ENCODE measurements around the gene MMP21.

MMP21 gene, protein sequence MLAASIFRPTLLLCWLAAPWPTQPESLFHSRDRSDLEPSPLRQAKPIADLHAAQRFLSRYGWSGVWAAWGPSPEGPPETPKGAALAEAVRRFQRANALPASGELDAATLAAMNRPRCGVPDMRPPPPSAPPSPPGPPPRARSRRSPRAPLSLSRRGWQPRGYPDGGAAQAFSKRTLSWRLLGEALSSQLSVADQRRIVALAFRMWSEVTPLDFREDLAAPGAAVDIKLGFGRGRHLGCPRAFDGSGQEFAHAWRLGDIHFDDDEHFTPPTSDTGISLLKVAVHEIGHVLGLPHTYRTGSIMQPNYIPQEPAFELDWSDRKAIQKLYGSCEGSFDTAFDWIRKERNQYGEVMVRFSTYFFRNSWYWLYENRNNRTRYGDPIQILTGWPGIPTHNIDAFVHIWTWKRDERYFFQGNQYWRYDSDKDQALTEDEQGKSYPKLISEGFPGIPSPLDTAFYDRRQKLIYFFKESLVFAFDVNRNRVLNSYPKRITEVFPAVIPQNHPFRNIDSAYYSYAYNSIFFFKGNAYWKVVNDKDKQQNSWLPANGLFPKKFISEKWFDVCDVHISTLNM

DNA sequence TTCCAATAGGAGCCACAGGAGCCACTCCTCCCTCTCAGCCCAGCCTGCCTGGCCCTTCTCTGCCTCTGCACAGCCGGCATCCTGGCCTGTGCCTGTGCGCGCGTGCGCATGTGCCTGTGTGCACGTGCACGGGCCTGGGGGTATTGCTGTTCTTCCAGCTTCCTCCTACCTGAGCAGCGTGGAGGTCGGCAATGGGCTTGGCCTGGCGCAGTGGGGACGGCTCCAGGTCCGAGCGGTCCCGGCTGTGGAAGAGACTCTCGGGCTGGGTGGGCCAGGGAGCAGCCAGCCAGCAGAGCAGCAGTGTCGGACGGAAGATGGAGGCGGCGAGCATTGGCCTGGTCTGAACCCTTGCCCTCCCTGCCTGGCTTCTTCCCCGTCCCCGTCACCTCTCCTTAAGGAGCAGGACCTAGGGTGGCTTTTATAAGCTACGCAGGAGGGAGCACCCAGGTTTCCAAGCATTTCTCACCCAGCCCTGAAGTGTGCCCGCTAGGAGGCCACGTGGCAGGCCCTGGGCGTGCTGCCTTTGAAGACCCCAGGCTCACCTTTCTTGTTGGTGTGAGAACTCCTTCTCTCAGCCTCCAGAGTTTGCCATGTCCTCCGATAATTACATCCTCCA lies at the start of gene MMP21:
Gene MMP21 (minus strand): TSS at position 331 of the 616 bp plus-strand sequence. CDS start 0 bp downstream, at position 331.
- FAIRE-seq, result no peak

DNA sequence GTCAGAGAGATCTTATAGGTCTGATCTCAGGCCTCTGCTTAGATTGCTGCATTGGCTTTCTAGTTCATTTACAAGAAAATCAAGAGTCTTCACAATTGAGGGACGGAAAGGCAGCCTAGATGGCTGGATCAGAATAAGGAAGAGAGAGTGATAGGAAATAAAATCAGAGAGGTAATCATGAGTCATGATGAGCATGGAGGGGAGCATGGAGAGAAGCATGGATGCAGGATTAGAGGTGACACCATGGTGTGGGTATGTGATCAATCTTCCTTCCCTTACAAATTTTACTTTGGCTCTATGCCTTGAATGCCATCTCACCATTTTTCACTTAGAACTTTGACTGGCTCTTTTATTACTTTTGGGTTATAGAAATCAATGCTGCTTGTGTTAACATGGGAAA lies 49.1 kb upstream of the MMP21 start:
- no peak for FAIRE-seq

DNA sequence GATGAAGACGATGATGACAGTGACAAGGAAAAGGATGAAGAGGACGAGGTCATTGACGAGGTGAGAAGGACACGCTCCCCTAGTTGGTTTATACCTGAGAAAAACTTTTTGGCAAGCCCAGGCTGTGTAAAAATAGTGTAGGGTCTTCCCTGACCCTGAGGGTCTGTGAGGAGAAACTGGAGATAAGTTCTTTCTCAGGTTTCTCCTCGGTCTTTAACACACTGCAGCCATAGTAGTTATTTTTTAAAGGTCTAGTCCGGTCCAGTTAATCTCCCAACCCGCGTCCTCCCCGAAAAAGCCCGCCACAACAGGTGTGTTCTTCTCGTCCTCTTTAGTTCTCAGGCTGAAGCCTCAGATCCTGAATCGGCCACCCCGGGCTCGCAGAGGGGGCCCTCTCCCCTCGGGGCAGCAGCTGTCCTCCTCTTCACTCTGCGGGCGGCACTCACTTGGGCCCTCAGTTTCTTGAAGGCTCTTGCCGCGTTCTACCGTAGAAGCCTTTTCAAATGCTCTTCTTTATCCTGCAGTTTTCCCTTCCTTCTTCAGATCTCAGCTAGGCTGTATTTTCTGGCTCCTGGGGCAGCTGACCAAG lies 48.1 kb upstream of the MMP21 start:
- FAIRE-seq, result no peak

DNA sequence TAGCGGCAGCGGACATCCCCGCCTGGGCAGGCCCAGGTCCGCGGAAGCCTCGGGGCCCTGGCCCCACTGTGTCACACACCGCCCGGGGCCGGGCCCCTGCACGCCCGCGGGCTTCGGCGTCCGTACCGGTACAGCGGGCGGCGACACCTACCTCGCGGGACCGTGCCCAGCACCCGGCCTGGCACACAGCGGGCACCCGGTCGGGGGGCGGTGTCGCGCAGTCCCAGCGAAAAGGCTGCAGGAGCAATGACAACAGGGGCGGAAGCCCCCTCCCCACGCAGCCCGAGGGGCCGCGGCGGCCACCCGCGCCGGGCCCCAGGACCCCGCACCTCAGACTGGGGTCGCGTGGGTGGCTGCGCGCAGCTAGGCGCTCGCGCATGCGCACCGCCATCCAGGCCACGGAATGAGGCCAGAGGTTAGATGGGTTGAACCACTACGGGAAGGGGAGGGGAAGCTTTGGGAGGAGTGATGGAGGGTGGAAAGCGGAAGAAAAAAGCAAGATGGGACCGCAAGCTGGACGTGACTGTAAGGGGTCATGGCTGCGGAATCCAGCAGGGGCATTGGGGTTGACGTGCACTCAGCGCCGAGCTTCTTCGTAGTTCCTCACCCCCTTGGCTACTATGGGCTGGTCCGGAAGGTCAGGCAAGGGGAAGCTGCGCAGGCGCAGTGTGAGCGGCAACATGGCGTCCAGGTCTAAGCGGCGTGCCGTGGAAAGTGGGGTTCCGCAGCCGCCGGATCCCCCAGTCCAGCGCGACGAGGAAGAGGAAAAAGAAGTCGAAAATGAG lies 47.4 kb upstream of the MMP21 start, which contains the start of the genes BCCIP and UROS:
Gene BCCIP (plus strand): TSS at position 669 of the 785 bp plus-strand sequence. CDS start 12 bp downstream, at position 681.
Gene UROS (minus strand): TSS at position 381 of the 785 bp plus-strand sequence. CDS start 6,759 bp downstream, outside the sequence.
- FAIRE-seq, result no peak

DNA sequence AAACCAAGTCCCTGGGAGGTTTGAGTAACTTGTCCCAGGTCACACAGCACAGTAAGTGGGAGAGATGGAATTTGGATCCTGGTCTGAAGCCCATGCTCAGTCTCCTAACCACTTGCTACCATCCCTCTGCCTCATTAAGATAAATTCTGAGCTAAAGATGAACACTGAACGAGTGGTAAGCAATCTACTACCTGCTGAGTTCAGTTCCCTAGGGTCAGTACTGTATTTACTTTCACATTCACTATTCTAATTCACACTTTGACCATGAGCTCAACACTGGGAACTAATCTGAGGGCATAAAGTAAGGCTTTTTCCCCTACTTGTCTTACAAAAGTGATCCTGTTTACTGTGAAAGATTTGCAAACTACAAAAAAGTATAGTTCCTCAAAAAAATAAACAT lies 45.1 kb upstream of the MMP21 start:
- FAIRE-seq, result no peak

DNA sequence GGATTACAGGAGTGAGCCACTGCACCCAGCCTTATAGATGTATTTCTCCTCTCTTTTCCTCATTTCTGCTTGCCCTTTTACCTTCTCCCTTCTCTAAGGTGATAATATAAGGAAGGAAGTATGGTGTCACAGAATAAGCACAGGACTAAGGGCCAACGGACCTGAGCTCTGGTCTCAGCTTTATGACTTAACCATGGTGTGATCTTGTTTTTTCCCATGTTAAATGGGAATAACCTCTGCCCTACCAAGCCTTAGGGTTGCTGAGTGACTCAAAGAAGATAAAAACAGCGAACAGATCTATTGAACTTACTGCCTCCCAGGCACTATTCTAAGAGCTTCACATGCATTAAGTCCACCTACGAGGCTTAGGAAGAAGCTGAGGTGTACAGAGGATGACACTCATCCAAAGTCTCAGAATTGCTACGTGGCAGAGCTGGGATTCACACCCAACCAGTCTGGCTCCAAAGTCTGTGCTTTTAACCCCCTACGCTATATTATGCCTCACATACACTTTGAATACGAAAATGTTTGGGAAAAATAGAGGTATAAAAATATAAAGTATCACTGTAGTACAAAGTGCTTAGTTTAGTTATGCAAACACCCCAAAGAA lies 41.8 kb upstream of the MMP21 start:
- no peak for FAIRE-seq

DNA sequence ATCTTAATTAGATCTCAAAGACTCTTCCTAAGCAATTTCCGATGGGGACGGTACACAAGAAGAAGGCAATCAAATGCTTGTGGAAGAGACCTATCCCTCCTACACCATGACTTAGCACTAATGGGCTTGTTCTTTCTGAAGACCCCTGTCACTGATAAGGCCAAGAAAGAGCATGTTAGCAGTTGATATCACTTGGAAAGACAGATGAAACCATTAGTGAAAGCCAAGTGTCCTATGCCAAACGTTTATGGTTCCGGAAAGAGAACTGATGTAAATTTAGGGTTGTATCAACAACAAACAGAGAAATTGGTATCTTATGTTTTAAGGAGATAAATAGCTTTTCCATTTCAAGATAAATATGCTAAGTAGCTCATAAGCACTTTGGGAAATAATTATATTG lies 40.9 kb upstream of the MMP21 start:
- no peak for FAIRE-seq

DNA sequence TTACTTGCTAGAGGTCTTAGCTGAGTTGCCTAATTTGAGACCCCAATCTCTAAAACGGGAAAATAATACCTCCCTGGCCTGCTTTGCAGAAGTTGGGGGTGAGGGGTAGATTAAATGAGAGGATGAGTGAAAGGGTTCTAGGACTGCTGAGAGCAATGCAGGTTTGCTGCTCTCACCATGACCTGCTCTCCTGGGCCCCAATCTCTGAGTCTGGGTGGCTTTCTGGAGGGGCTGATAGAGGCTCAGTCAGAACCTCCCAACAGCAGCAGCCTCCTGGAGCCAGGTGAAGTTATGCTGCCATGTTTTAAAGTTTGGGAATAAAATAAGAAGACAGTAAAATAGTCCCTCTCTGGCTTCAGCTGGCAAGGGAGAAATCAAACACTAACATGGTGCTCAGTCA lies 40.1 kb upstream of the MMP21 start:
- FAIRE-seq, result no peak

DNA sequence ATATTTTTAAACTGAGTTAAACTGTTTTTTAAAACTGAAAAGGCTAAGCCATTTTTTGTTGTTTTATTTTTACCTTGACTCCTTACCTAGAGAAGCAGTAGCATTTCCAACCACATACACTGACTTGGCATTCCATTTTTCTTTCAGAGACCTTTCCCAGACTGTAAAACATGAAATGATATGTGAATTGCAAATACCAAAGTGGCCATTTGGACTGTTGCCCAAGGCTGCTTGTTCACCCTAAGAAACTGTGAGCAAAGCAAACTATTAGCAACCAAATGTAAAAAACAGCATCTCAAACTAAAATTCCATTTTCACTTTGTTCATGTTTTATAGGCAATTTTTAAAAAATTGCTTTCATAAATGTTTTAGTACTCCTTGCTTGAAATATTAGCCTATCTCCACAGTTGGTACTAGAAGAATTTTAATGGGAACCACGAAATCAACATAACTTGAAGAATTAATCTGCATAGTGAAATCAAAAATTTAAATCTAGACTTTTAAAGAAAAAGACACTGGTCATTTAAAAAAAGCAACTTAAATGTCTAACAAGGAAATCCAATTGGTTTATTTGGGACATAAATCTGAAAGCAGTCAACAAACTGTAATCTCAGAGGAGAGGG lies 36.6 kb upstream of the MMP21 start:
- no peak for FAIRE-seq

DNA sequence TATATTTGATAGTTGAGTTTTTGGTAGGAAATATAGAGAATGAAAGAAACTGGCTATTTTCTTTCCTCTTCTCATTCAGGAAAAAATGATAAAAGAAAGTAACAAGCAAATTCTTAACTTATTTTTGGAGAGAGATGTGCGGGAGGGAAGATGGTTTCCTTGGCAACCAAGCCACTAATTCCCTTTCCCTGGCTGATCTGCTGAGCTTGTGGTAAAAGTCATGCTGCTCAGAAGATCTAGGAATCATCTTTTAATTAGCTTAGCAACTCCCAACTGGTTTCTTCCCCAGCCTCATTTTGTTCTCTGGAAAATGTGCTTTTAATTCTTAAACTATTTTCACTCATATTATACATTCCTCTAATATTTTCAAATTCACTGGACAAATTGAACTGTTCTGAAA lies 35.6 kb upstream of the MMP21 start:
- no peak for FAIRE-seq

DNA sequence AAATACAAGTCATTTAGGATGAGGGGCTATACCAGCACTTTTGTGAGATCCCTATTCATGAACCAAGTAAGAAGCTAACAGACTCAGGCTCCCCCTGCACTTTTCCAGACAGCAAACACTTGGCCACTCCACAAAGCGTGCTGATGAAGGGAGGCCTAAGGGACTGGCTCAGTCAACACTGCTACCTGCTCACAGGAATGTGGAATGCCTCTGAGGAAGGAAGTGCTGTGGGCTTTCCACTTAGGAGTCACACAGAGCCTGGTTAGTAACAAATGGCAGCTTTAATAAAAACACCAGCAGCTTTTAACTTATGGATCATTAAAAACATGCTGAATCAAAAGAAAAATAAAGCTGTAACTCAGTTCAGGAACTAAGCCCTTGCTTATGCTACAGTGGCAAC lies 32.4 kb upstream of the MMP21 start:
- FAIRE-seq, result no peak

DNA sequence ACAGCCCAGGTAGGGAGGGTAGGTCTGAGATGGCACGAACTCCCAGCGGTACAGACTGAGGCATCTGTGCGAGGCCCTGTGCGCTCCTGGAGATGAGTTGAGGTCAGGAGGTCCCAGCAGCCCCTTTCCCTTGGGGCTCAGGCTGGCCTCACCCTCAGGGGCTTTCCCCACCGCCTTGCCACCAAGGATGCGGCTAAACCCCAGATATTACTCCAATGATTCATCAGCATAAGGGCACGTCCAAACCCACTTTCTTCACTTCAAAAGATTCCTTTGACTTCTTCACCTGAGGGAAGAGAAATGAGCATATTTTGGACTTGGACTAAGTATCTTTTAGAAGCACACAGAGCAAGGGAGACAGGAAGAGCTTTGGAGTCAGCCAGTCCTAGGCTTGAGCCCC lies 27.1 kb upstream of the MMP21 start:
- FAIRE-seq, result no peak

DNA sequence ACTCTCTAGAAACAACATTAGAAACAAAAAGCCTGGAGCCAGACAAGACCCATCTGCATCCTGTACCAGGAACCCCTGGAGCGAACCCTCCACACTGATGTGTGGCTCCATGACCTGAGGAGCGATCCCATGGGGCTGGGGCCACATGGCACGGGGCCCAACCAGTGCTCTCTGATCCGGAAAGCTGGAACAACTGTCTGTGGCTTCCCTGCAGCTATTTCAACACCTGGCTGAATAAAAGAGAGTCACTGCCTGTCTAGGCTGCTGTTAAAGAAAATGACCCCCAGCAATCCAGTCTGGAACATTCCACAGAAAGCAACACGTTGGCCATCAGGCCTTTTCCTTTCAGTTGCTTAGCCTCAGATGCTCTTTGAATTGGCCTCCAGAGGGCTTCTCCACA lies 26.5 kb upstream of the MMP21 start:
- no peak for FAIRE-seq

DNA sequence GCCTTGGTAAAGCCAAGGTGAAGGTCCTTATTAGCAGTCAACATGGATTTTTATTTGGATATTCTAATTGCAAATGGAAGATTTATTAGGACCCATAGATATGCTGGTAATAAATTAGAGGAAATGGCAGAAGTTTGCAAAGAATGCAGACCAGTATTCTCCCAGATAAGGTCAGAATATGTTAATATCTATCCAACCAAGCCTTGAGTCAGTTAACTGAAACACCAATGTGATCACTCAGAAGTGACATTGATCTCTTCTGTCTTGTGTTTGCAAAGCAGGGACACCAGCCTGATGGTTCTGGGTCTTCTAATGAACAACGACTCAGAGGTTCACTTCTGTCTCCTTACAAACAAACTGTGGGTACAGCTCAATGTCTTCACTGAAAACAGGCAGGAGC lies 26.0 kb upstream of the MMP21 start:
- no peak for FAIRE-seq

DNA sequence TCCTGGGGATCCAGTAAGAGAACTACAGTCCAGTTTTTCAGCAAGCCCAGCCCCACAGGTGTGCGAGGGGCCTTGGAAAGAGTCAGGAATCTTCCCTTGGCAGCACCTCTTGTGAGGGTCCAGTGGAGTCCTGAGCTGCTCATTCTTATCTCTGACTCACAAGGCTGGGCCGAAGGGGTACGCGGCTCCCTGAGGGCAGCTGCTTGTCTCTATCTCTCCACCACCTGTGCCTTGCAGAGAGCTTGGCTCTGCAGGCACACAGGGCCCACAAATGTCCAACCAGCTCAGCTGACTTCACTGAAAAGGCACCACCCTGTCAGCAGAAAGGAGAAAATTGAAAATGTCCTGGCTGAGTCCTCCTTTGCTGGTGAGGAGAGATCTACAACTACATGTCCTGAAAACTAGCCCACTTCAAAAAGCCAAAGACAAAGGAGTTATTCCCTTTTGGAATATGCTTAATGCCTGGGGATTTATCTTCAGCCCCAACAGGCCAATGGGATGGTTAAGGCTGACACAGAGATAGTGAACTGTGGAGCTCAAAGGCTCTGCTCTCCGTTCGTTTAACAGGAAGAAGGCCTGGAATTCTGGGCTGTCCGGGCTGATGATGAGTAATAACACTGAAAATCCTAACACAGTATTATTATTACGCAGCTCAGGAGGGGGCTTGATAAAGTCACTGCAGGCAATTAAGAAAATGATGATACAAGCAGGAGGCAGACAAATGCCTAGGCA lies 24.0 kb upstream of the MMP21 start:
- no peak for FAIRE-seq

DNA sequence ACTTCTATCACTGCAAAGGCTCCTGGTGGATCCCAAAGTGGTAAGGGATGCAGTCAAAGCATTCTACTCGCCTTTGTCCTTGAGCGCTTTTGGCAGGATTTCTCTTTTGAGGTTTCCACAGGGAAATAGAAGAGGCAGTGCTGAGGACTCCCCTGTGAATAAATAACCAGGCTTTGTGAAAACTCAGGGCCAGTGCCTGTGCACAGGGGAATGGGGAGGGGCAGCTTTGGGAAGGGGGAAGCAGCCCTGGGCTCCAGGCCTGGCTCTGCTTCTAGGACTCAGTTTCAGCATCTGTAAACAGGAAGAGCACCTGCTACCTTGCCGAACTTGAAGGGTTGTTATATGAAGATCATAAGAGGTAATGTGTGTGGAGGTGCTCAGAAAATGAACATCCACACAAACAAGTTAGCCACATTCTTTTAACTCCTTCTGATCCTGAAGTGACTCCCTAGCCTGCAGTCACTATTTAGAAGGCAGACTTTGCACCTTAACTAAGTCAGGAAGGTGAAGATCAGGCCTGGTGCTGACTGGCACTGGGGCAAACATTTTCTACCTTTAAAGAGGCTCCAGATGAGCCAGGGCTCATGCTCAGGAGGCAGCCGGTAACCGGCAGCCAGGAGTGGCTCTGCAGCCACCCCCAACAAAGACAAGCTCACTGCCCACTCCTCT lies 22.5 kb upstream of the MMP21 start:
- no peak for FAIRE-seq

DNA sequence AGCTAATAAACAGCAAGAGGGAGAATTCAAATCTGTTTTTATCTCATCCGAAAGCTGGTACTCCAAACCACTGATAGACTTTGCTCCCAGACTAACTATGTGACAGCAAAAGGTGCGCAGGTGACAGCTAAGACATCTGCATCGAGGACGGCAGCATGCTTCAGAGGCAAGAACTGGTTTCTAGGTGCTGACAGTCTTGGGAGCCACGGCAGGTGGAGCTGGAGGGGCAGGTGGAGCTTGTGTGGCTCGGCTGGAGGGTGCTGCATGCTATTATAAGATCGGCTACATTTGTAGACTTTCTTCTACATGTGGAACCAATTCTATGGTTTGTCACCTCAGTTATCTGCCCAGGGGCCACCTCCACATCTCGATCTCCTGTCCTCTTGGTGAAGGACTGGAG lies 21.8 kb upstream of the MMP21 start:
- FAIRE-seq, result no peak

DNA sequence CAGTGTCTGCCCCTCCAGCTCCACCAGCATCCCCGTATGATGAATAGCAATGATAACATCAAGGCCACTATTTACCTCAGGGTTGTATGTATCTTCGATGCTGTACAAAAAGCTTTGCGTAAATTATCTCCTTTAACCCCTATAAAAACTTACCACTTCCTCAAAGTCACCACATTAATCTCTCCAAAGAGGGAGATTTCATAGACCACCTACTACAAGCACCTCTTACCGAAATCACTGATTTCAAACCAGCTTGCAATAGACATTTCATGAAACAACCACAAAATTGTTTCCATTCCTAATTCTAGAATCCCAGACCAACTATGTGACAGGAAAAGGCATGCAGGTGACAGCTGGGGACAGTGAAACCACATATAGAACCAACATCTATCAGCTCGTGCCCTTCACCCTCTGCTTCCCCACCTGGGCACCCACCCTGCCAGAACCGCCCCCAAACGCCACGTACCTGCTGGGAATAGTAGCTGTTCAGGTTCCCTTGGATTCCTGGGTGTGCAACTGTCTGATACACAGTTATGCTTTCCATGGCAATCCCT lies 20.1 kb upstream of the MMP21 start:
- FAIRE-seq, result no peak

DNA sequence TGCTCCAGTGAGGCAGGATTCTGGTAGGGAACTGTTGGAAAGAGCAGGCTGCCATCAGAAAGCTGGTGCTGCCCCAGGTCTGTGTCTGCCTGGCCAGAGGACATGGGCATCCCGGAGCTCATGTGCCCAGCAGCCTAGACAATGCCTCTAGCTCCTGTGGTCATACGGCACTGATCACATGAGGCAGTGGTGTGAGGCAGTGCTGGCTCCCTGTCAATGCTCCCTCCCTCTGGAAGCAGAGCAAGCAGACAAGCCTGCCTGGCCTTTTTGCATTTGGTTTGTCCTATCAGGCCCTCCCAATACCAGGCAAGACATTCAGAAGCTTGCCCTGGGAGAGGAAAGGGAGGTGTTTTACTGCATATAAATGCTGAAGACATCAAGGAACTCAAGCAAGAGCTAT lies 19.5 kb upstream of the MMP21 start:
- FAIRE-seq, result no peak
